H1 (cell line): ENCODE measurements around the gene FOXP4. TPM values are rescaled to one million over a fixed set of nuclear protein-coding genes. Genes with fewer than 3 reads are reported as not detected.

Experiments used
- BACH1 ChIP-seq: IDR thresholded peaks from 2 replicates; pipeline ENCODE4 v1.6.1; 2012; ENCODE audit warnings: low read length, improper control_type of control experiment
- CHD7 ChIP-seq: fragments of 300-600 bp; sonication (generic); IDR thresholded peaks from 2 replicates; pipeline ENCODE4 v1.7.1; 2012; ENCODE audit warnings: low read length, moderate library complexity, mild to moderate bottlenecking, inconsistent platforms; ENCODE audit not compliant: insufficient replicate concordance
- EGR1 ChIP-seq: IDR thresholded peaks from 2 replicates; pipeline ENCODE4 v1.6.1; 2011; ENCODE audit warnings: low read depth, low read length, borderline replicate concordance
- EP300 ChIP-seq, 2 experiments: IDR thresholded peaks; 1 replicate in 1 of 2; 2 replicates in 1 of 2; pipeline ENCODE4 v1.6.1; 2011 to 2012; ENCODE audit warnings: low read depth in 2 of 2, low read length in 2 of 2, mild to moderate bottlenecking in 2 of 2, borderline replicate concordance in 1 of 2, inconsistent platforms in 1 of 2, moderate library complexity in 1 of 2
- HDAC6 ChIP-seq: IDR thresholded peaks from one replicate; pipeline ENCODE4 v1.7.1; 2012; ENCODE audit warnings: low read depth, mild to moderate bottlenecking, inconsistent platforms, low read length, moderate library complexity
- PHF8 ChIP-seq: fragments of 200-600 bp; sonication (generic); conservative IDR thresholded peaks from 2 replicates; pipeline ENCODE4 v1.7.1; 2012; ENCODE audit warnings: low read depth, mild to moderate bottlenecking, inconsistent platforms, low read length, moderate library complexity
- SIN3A ChIP-seq, 2 experiments: IDR thresholded peaks in 1 of 2; conservative IDR thresholded peaks in 1 of 2; 2 replicates each; pipeline ENCODE4 v1.6.1; 2011 to 2012; ENCODE audit warnings: low read length in 2 of 2, improper control_type of control experiment in 1 of 2, low read depth in 1 of 2, mild to moderate bottlenecking in 1 of 2
- SIRT6 ChIP-seq: IDR thresholded peaks from one replicate; pipeline ENCODE4 v1.7.1; 2012; ENCODE audit warnings: low read length, inconsistent platforms
- ZNF274 ChIP-seq: IDR thresholded peaks from 2 replicates; pipeline ENCODE4 v1.7.0; 2012; ENCODE audit warnings: low read length, borderline replicate concordance; ENCODE audit errors: extremely low read depth
- polyA plus RNA-seq, 7 experiments: library from polyadenylated mRNA; depleted of rRNA in 3 of 7; stranded (reverse) in 5 of 7; unstranded in 2 of 7; fragments of >200 nt in 5 of 7; fragments of 200-250 nt in 2 of 7; gene quantifications; 1 replicate in 5 of 7; 2 replicates in 1 of 7; 4 replicates in 1 of 7; pipeline versions ENCODE4 v1.2.1 to v1.2.3, GENCODE V29; 2011 to 2013; ENCODE audit warnings: missing spikeins in 2 of 7, mixed read lengths in 2 of 7
- total RNA-seq: library from RNA; stranded (reverse); fragmentation: NEBNext Ultra II Directional; extraction: Animal tissue kit (Norgen Biotek cat#: 25700); gene quantifications from 2 replicates; pipeline ENCODE4 v1.2.1, GENCODE V29; 2021

The FOXP4 gene
- total and polyA plus RNA-seq, 2 of the 8 experiments (the other 6 are each of a cell fraction or from before 2014, with no cell fraction given) = 4.8 to 13.3 TPM

GRCh38 chr6:41605649-41606048 is 59.5 kb downstream of the FOXP4 start (continued):
- TF ChIP-seq CHD7 (no peak), EGR1 (no peak), HDAC6 (no peak), EP300 (IDR thresholded peaks at IDR 0.05; ENCODE audit: borderline replicate concordance in 1 of 2, low read depth in 2 of 2, low read length in 2 of 2) (no peak), PHF8 (no peak), SIN3A (conservative IDR thresholded peaks at IDR 0.05 in 1 of 2, IDR thresholded peaks at IDR 0.05 in 1 of 2; ENCODE audit: low read depth in 1 of 2, low read length in 2 of 2) (no peak), ZNF274 (no peak), SIRT6 (no peak), BACH1 (no peak)
